HG03439 (cell line): Measurements from ENCODE around the gene RFNG.
A peak's percentile ranks its signal among the peaks of the same experiment; 100 is the strongest.
"Not testable (repeated sequence)": the region's sequence is repeated elsewhere in the genome, so short reads cannot be mapped to it uniquely, and the experiment has no call there.

Source experiments
- ATAC-seq: cut with Tn5 transposase; IDR thresholded peaks from one replicate; pipeline ENCODE4 v1.9.1; 2021; ENCODE audit warnings: mild to moderate bottlenecking, moderate library complexity; ENCODE audit not compliant: unreplicated experiment

The RFNG gene

GRCh38 chr17:82046903-82047302 lies 4.7 kb downstream of the RFNG start:
- ATAC-seq, result no peak

- no peak for ATAC-seq
Observed at GRCh38 chr17:82045936-82046484, 5.6 kb downstream of the RFNG start.

GRCh38 chr17:82043507-82043906 lies 8.1 kb downstream of the RFNG start:
- ATAC-seq, result no peak

DNA sequence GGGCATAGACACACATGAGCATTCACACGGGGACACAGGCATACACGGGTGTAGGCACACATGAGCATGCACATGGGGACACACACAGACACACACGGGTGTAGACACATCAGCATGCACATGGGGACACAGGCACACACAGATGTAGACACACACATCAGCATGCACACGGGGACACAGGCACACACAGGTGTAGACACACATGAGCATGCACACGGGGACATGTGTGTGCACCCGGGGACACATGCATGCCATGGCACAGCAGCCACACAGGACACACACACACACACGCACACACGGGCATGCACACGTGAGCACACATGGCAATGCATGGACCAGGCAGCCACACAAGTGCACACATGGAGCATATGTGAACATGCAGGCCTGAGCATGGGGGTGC lies 9.0 kb downstream of the RFNG start:
- ATAC-seq, result no peak

GRCh38 chr17:82041144-82041814 lies 10.3 kb downstream of the RFNG start:
- ATAC-seq, result no peak

GRCh38 chr17:82039695-82040299 lies 11.8 kb downstream of the RFNG start:
- no peak for ATAC-seq

DNA sequence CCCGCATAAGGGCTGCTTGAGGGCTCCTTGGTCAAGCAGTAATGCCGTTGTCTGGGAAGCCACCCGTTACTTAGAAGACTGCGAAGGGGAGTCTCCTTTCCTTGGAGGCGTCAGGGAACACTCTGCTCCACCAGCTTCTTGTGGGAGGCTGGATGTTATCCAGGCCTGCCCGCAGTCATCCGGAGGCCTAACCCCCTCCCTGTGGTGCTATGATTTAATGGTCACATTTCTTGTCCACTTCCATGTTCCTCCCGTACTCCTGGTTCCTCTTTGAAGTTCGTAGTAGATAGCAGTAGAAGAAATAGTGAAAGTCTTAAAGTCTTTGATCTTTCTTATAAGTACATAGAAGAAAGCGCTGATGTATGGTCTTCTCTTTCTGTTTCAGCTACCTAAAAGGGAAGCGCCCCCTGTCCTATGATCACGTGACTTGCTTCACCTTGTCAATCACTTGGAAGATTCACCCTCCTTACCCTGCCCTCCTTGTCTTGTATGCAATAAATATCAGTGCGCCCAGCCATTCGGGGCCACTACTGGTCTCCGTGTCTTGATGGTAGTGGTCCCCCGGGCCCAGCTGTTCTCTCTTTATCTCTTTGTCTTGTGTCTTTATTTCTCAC lies 12.7 kb downstream of the RFNG start:
- not testable (repeated sequence) for ATAC-seq

- ATAC-seq, result no peak
Observed at GRCh38 chr17:82037889-82038195, 13.8 kb downstream of the RFNG start.

DNA sequence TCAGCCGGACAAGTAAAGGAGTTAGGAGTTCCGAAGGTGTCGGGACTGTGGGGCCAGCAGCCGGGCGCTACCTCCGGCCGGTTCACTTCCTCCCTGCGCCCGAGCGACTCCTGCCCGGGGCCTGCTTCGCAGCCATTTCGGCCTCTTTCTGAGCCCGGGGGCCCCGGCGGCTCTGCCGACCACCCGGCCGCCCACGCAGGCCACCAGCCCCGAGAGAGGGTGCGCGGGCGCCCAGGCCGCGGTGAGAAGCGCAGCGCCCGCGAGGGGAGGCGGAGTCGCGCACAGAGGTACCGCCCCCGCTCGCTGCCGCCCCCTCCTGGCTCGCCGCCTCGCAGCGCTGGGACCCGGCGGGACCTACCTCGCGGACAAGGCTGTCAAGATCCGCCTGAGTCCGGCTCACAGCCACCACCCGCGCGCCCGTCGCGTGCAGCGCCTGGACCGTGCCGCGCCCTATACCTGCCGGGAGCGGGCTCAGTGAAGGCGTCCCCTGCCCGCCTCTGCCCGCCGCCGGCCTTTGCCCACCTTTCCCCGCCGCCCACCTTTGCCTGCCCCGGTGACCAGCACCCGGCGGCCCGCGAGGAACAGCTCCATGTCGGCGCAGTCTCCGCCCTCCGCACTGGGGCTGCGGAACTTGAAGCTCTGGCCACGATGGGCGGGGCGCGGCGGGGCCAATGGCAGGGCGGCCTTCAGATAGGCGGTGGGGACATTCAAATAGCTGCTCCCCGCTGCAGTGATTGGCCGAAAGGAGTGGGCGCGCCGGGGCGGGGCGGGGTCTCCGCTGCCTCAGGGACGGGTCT lies 14.3 kb downstream of the RFNG start, which contains the start of gene DCXR:
DCXR (minus strand) TSS at position 606 of the 797 bp plus-strand sequence; CDS start at position 591, 15 bp downstream.
- peak; percentile 89 for ATAC-seq

DNA sequence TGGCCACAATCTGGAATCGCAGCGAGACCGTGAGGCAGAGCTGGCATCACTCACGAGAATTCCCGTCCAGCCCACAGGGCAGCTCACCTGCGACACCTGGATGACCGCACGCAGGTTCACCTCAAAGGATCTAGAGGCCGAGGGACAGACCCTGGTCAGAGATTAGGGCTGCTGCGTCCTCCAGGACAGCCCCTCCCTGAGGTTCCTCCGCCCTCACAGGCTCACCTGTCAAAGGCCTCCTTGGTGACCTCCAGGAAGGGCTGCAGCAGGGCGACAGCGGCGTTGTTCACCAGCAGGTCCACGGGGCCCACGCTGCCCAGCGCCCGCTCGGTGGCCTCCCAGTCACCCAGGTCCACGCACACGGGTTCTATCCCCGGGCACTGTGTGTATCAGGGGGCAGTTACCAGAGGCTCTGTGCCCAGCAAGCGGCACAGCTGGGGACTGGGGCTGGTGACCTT lies 14.9 kb downstream of the RFNG start:
- ATAC-seq, result no peak

- no peak for ATAC-seq
Observed at GRCh38 chr17:82035956-82036633, 15.5 kb downstream of the RFNG start.

- no peak for ATAC-seq
Observed at GRCh38 chr17:82035488-82035887, 16.1 kb downstream of the RFNG start.

- no peak for ATAC-seq
Observed at GRCh38 chr17:82034371-82035011, 17.1 kb downstream of the RFNG start.

DNA sequence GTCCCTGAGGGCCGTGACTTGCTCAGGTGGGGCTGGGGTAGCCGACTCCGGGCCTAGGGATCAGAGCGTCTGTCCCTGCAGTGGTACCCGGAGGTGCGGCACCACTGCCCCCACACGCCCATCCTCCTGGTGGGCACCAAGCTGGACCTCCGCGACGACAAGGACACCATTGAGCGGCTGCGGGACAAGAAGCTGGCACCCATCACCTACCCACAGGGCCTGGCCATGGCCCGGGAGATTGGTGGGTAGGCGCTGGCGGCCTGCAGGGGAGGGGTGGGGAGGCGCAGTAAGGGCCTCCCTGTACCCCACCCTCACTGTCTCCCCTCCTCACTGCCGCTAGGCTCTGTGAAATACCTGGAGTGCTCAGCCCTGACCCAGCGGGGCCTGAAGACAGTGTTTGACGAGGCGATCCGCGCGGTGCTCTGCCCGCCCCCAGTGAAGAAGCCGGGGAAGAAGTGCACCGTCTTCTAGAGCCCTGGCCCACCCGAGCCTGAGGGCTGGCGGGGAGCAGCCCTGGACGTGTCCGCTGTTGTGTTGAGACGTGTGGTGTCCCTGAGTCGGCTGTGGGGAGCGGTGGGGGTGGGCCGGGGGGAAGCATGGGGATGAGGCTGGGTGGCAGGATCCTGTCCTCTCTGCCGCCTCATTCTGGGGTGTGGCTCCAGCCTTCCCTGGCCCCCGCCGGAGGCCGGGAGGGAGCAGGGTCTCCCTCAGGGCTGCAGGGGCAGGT lies 18.1 kb downstream of the RFNG start:
- ATAC-seq, result no peak

GRCh38 chr17:82031885-82032627 lies 19.6 kb downstream of the RFNG start:
- ATAC-seq, result no peak

DNA sequence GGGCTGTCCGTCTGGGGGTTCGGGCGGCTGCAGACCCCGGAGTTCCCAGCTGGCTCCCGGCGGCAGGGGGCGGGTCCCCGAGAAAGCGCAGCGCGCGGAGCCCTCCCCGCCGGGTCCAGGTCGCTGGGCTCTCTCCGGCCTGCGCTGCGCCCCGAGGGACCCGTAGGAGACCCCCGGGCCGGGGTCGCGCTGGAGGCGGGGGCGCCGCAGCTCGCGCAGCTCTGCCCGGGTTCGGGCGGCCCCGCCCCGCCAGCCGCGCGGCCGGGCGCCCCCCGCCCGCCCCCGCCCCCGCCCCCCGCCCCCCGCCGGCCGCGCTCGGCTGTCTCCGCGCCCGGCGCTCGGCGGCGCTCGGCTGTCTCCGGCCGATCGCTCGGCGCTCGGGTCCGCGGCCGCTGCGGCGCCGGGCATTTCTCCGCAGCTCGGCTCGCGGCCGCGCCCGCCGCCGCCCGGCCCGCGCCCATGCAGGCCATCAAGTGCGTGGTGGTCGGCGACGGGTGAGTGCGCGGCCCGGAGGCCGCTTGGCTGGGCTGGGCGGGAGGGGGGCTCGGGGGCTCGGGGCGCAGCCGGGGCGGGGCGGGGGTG lies 20.2 kb downstream of the RFNG start, which contains the start of gene RAC3:
RAC3 (plus strand) TSS at position 376 of the 582 bp plus-strand sequence; CDS start at position 460, 84 bp downstream.
- ATAC-seq, result no peak

DNA sequence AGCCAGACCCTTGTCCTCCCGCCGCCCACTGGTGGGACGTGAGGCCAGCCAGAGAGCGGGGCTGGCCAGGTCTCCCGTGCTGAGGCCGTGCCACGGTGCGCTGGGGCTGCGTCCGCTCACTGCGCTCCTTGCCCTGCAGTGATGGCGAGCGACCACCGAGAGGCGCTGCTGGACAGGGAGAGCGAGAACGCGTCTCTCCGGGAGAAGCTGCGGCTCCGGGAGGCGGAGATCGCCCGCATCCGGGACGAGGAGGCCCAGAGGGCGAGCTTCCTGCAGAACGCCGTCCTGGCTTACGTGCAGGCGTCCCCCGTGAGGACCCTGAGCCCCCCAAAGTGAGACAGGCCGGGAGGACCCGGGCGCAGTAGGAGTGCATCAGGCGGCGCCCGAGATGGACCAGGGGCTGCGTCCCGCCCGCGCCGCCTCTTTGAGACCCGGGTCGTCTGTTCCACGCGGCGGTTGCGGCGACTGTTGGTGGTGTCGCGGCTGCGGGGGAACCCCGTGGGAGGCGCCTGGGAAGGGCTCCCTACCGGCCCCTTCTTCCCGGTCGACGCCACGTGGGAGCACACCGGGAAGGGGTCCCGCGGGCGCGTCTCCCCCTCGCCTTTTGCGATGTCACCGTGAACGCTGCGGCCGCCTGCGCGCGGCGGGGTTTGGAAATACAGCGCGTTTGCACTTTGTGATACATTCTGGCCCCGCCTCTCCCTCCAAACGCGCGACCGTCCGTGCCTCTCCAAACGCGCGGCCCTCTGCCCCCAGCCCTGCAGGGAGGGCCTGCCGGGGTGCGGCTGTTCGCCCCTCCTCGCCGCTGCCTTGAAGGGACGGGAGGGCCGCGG lies 20.9 kb downstream of the RFNG start:
- no peak for ATAC-seq
